K562 (cell line): ENCODE data around the gene SCNN1A. TPM values are rescaled to one million over a fixed set of nuclear protein-coding genes. Genes with fewer than 3 reads are reported as not detected.

Experiments
- ARID3A ChIP-seq: IDR thresholded peaks from 2 replicates; pipeline ENCODE4 v1.6.1; 2012; ENCODE audit warnings: low read depth, low read length, improper control_type of control experiment, borderline replicate concordance
- CBX1 ChIP-seq: sonication (generic); IDR thresholded peaks from 2 replicates; pipeline ENCODE4 v1.6.1; 2016; ENCODE audit warnings: antibody characterized with exemption, low read depth, mild to moderate bottlenecking
- GTF2B ChIP-seq: IDR thresholded peaks from 2 replicates; pipeline ENCODE4 v1.6.1; 2011; ENCODE audit not compliant: insufficient read length; ENCODE audit errors: extremely low read depth
- HDAC2 ChIP-seq: fragments of 450-650 bp; IDR thresholded peaks from 2 replicates; pipeline ENCODE4 v1.6.1; 2016; ENCODE audit warnings: mild to moderate bottlenecking
- HNRNPL ChIP-seq: fragments of 200-400 bp; formaldehyde crosslinking; IDR thresholded peaks from 2 replicates; pipeline ENCODE4 v1.6.1; 2017; ENCODE audit warnings: low read depth, mild to moderate bottlenecking, low read length
- MGA ChIP-seq: fragments of 450-650 bp; IDR thresholded peaks from 2 replicates; pipeline ENCODE4 v1.6.1; 2016; ENCODE audit warnings: mild to moderate bottlenecking, moderate library complexity
- NFATC3 ChIP-seq: fragments of 450-650 bp; IDR thresholded peaks from 2 replicates; pipeline ENCODE4 v1.6.1; 2017; ENCODE audit warnings: mild to moderate bottlenecking
- POLR2H ChIP-seq: IDR thresholded peaks from 2 replicates; pipeline ENCODE4 v1.6.1; 2016; ENCODE audit warnings: missing genetic modification characterization, low read depth, mild to moderate bottlenecking, control low read depth, missing compliant biosample characterization, moderate library complexity
- TCF3 ChIP-seq: sonication (generic); formaldehyde crosslinking; IDR thresholded peaks from 2 replicates; pipeline ENCODE4 v1.4.0; 2020; ENCODE audit warnings: mild to moderate bottlenecking, missing genetic modification reagents
- TRIM24 ChIP-seq, 2 experiments: fragments of 450-650 bp; IDR thresholded peaks; 2 replicates each; pipeline ENCODE4 v1.6.1; 2016
- ZNF695 ChIP-seq: fragments of 450-650 bp; formaldehyde crosslinking; IDR thresholded peaks from 2 replicates; pipeline ENCODE4 v1.4.0; 2020; ENCODE audit warnings: mild to moderate bottlenecking, moderate library complexity
- polyA plus RNA-seq, 8 experiments: library from polyadenylated mRNA; depleted of rRNA in 4 of 8; stranded (reverse) in 5 of 8; unstranded in 3 of 8; fragments of >200 nt; fragmentation: Nextera tagmentation in 2 of 8; fragmentation: Illumina TruSeq in 1 of 8; extraction: Ambion mirVana in 2 of 8; extraction: Trizol in 1 of 8; gene quantifications; 2 replicates each; pipeline versions ENCODE4 v1.2.1 to v1.2.3, GENCODE V29; 2011 to 2014; ENCODE audit warnings: inconsistent platforms in 1 of 8, missing spikeins in 1 of 8
- total RNA-seq, 7 experiments: library from RNA; depleted of rRNA in 6 of 7; stranded (reverse); fragments of >200 nt in 6 of 7; fragmentation: Illumina TruSeq in 2 of 7; extraction: Trizol in 2 of 7; gene quantifications; 2 replicates each; pipeline versions ENCODE4 v1.2.1 to v1.2.3, GENCODE V29; 2011 to 2021; ENCODE audit warnings: low replicate concordance in 1 of 7
- TF ChIP-seq, protein P1 (sequence below): sonication (generic); formaldehyde crosslinking; IDR thresholded peaks from 2 replicates; pipeline ENCODE4 v1.8.1; 2022; ENCODE audit warnings: missing genetic modification reagents

SCNN1A gene
- total and polyA plus RNA-seq, 9 of the 15 experiments (the other 6 are each of a cell fraction or from before 2014, with no cell fraction given) = 0.15 to 0.49 (median 0.32) TPM; not detected in 5

- TF ChIP-seq MGA (peak; percentile 61), HDAC2 (no peak), GTF2B (no peak), NFATC3 (no peak), CBX1 (0 out of 2 replicates have a peak, but pooled peaks have one; percentile 14), TRIM24 (IDR thresholded peaks at IDR 0.05) (no peak), ARID3A (no peak), POLR2H (no peak), ZNF695 (CRISPR knock-in tag) (no peak), HNRNPL (no peak), TCF3 (no peak)
- TF ChIP-seq, protein P1, sequence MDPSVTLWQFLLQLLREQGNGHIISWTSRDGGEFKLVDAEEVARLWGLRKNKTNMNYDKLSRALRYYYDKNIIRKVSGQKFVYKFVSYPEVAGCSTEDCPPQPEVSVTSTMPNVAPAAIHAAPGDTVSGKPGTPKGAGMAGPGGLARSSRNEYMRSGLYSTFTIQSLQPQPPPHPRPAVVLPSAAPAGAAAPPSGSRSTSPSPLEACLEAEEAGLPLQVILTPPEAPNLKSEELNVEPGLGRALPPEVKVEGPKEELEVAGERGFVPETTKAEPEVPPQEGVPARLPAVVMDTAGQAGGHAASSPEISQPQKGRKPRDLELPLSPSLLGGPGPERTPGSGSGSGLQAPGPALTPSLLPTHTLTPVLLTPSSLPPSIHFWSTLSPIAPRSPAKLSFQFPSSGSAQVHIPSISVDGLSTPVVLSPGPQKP = no peak
These were observed 38.2 kb downstream of the SCNN1A start (continued) for GRCh38 chr12:6336889-6337853.
